DND-41 (cell line): ENCODE data around the gene COL23A1.

Source experiments
- EZH2 ChIP-seq: IDR thresholded peaks from 3 replicates; pipeline ENCODE4 v1.6.1; 2012; ENCODE audit warnings: borderline replicate concordance, low read depth, mild to moderate bottlenecking, moderate library complexity, low read length, inconsistent platforms; ENCODE audit not compliant: severe bottlenecking
- TF ChIP-seq, protein P1 (sequence below): IDR thresholded peaks from 2 replicates; pipeline ENCODE4 v1.5.1; 2012; ENCODE audit warnings: borderline replicate concordance, low read length, moderate library complexity, mild to moderate bottlenecking; ENCODE audit not compliant: poor library complexity, severe bottlenecking; ENCODE audit errors: extremely low read depth

DNA sequence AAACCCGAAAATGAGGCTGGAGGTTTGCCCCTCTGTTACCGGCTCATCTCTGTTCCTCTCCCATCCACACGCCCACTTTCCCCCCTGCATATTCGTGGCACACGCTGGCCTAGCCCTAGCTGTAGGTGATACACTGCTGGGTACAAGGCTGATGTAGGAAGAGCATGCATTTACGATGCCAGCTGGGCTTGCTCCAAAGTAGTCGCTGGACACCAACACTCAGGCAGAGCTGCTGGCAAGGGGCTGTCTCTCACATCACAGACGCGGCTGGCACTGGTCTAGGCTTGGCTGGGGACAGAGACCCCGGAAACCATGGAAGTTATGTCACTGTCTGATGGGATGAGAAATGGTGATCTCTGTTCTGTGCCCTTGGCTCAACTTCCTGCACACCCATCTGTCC is 347.8 kb downstream of the COL23A1 start:
- TF ChIP-seq, protein P1, sequence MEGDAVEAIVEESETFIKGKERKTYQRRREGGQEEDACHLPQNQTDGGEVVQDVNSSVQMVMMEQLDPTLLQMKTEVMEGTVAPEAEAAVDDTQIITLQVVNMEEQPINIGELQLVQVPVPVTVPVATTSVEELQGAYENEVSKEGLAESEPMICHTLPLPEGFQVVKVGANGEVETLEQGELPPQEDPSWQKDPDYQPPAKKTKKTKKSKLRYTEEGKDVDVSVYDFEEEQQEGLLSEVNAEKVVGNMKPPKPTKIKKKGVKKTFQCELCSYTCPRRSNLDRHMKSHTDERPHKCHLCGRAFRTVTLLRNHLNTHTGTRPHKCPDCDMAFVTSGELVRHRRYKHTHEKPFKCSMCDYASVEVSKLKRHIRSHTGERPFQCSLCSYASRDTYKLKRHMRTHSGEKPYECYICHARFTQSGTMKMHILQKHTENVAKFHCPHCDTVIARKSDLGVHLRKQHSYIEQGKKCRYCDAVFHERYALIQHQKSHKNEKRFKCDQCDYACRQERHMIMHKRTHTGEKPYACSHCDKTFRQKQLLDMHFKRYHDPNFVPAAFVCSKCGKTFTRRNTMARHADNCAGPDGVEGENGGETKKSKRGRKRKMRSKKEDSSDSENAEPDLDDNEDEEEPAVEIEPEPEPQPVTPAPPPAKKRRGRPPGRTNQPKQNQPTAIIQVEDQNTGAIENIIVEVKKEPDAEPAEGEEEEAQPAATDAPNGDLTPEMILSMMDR, result no peak
- no peak for TF ChIP-seq EZH2
